Hepatocyte (in vitro differentiated cells): ENCODE results near the gene C1QTNF3. TPM values are rescaled to one million over a fixed set of nuclear protein-coding genes. Genes with fewer than 3 reads are reported as not detected.
A peak's percentile ranks its signal among the peaks of the same experiment; 100 is the strongest.

ENCODE experiments used
- DNase-seq: peaks from one replicate; pipeline ENCODE4 v3.0.0-alpha.2; 2016; ENCODE audit warnings: low spot score
- H2AFZ ChIP-seq: fragments of 200-600 bp; sonication (generic); 2 replicates; pipeline ENCODE4 v1.6.0; 2016; ENCODE audit warnings: antibody characterized with exemption, mild to moderate bottlenecking
- H3K27ac ChIP-seq: fragments of 200-600 bp; sonication (generic); 2 replicates; pipeline ENCODE4 v1.5.1; 2016; ENCODE audit warnings: mild to moderate bottlenecking
- H3K27me3 ChIP-seq: fragments of 200-600 bp; sonication (generic); 2 replicates; pipeline ENCODE4 v1.6.1; 2016
- H3K36me3 ChIP-seq: fragments of 200-600 bp; sonication (generic); replicated peaks from 2 replicates; pipeline ENCODE4 v1.5.1; 2016; ENCODE audit warnings: low read depth; ENCODE audit not compliant: insufficient read depth
- H3K4me1 ChIP-seq: fragments of 200-600 bp; sonication (generic); 2 replicates; pipeline ENCODE4 v1.5.1; 2016; ENCODE audit warnings: mild to moderate bottlenecking, moderate library complexity; ENCODE audit not compliant: insufficient read depth
- H3K4me2 ChIP-seq: fragments of 200-600 bp; sonication (generic); 2 replicates; pipeline ENCODE4 v1.6.0; 2016
- H3K4me3 ChIP-seq: fragments of 200-600 bp; sonication (generic); 2 replicates; pipeline ENCODE4 v1.5.1; 2016; ENCODE audit warnings: mild to moderate bottlenecking
- H3K79me2 ChIP-seq: fragments of 200-600 bp; sonication (generic); 2 replicates; pipeline ENCODE4 v1.6.0; 2017; ENCODE audit warnings: mild to moderate bottlenecking
- H3K9me2 ChIP-seq: fragments of 200-600 bp; sonication (generic); replicated peaks from 2 replicates; pipeline ENCODE4 v1.6.0; 2017; ENCODE audit warnings: mild to moderate bottlenecking; ENCODE audit not compliant: insufficient read depth
- H3K9me3 ChIP-seq: fragments of 200-600 bp; sonication (generic); 2 replicates; pipeline ENCODE4 v1.5.1; 2016; ENCODE audit warnings: low read depth, mild to moderate bottlenecking
- H4K20me1 ChIP-seq: fragments of 200-600 bp; sonication (generic); 2 replicates; pipeline ENCODE4 v1.6.0; 2016; ENCODE audit warnings: mild to moderate bottlenecking; ENCODE audit not compliant: insufficient read depth, poor library complexity, severe bottlenecking
- CTCF ChIP-seq: fragments of 200-600 bp; sonication (generic); IDR thresholded peaks from 2 replicates; pipeline ENCODE4 v1.5.1; 2016; ENCODE audit warnings: antibody characterized with exemption, mild to moderate bottlenecking; ENCODE audit not compliant: poor library complexity
- EZH2 ChIP-seq: fragments of 200-600 bp; sonication (generic); IDR thresholded peaks from 2 replicates; pipeline ENCODE4 v1.6.1; 2016; ENCODE audit warnings: antibody characterized with exemption, mild to moderate bottlenecking, borderline replicate concordance
- EZH2phosphoT487 ChIP-seq: fragments of 200-600 bp; sonication (generic); IDR thresholded peaks from one replicate; pipeline ENCODE4 v1.6.1; 2018; ENCODE audit warnings: antibody characterized with exemption, mild to moderate bottlenecking, low read depth, moderate library complexity; ENCODE audit not compliant: unreplicated experiment, severe bottlenecking
- WGBS: methylation state at CpG from one replicate; pipeline ENCODE4 v1.1.6; 2016; ENCODE audit warnings: low lambda C conversion rate; ENCODE audit errors: missing lambda C conversion rate; 5-methylcytosine and 5-hydroxymethylcytosine counted together
- polyA plus RNA-seq: library from polyadenylated mRNA; unstranded; fragments of >200 nt; fragmentation: Nextera tagmentation; extraction: Ambion mirVana; gene quantifications from 2 replicates; pipeline ENCODE4 v1.2.1, GENCODE V29; 2016
- total RNA-seq: library from RNA; depleted of rRNA; stranded (reverse); fragments of >200 nt; gene quantifications from 2 replicates; pipeline ENCODE4 v1.2.3, GENCODE V29; 2014

The C1QTNF3 gene
- total and polyA plus RNA-seq, 2 experiments from 2014 or later: 2.7 to 7.4 TPM

- TF ChIP-seq EZH2: no peak
- no peak for TF ChIP-seq CTCF
- TF ChIP-seq EZH2phosphoT487: no peak
- H3K79me2 ChIP-seq: peaks cover 42% of the 10 kb centered on the region
- H3K27me3 ChIP-seq: no peaks in the 10 kb centered on the region
- WGBS: 13% methylated on average over 11 of the region's 11 CpGs
- H4K20me1 ChIP-seq: no peaks in the 10 kb centered on the region
- H3K27ac ChIP-seq: peak overlapping the region; percentile 94
- peak overlapping the region; percentile 91 for H3K4me2 ChIP-seq
- no peaks in the 10 kb centered on the region for H3K36me3 ChIP-seq
- peak overlapping the region; percentile 95 for H2AFZ ChIP-seq
- peak overlapping the region; percentile 75 for H3K4me3 ChIP-seq
- no peaks in the 10 kb centered on the region for H3K9me3 ChIP-seq
- no peak for DNase-seq
- no peaks in the 10 kb centered on the region for H3K9me2 ChIP-seq
- peaks cover 27% of the 10 kb centered on the region for H3K4me1 ChIP-seq
Measured at GRCh38 chr5:34007201-34007620, 35.8 kb downstream of the C1QTNF3 start.

GRCh38 chr5:34005681-34006080 is 37.3 kb downstream of the C1QTNF3 start:
- no peaks in the 10 kb centered on the region for H3K9me2 ChIP-seq
- no peaks in the 10 kb centered on the region for H4K20me1 ChIP-seq
- H3K9me3 ChIP-seq: no peaks in the 10 kb centered on the region
- peak overlapping the region; percentile 91 for H3K4me2 ChIP-seq
- H3K27ac ChIP-seq: no peak overlapping the region
- peaks cover 42% of the 10 kb centered on the region for H3K79me2 ChIP-seq
- H3K36me3 ChIP-seq: no peaks in the 10 kb centered on the region
- no peaks in the 10 kb centered on the region for H3K27me3 ChIP-seq
- H2AFZ ChIP-seq: no peak overlapping the region
- TF ChIP-seq EZH2phosphoT487: no peak
- TF ChIP-seq EZH2: no peak
- no peak for TF ChIP-seq CTCF
- no peak overlapping the region for H3K4me3 ChIP-seq
- H3K4me1 ChIP-seq: peaks cover 27% of the 10 kb centered on the region
- 80% methylated on average over 4 of the region's 4 CpGs for WGBS
- DNase-seq: no peak

GRCh38 chr5:34005211-34005610 is 37.8 kb downstream of the C1QTNF3 start:
- Histone ChIP-seq H3K4me1 (peaks cover 29% of the 10 kb centered on the region), H3K27me3 (no peaks in the 10 kb centered on the region), H4K20me1 (no peaks in the 10 kb centered on the region), H3K9me2 (no peaks in the 10 kb centered on the region), H3K36me3 (no peaks in the 10 kb centered on the region), H3K27ac (no peak overlapping the region), H3K4me2 (peak overlapping the region; percentile 91), H3K4me3 (no peak overlapping the region), H2AFZ (no peak overlapping the region), H3K79me2 (peaks cover 42% of the 10 kb centered on the region), H3K9me3 (no peaks in the 10 kb centered on the region)
- TF ChIP-seq CTCF (no peak), EZH2 (no peak), EZH2phosphoT487 (no peak)
- WGBS: 77% methylated on average over 4 of the region's 4 CpGs
- no peak for DNase-seq

- Histone ChIP-seq H3K9me2 (no peaks in the 10 kb centered on the region), H3K4me1 (peaks cover 20% of the 10 kb centered on the region), H3K9me3 (no peaks in the 10 kb centered on the region), H3K36me3 (no peaks in the 10 kb centered on the region), H3K27ac (no peak overlapping the region), H2AFZ (no peak overlapping the region), H3K27me3 (no peaks in the 10 kb centered on the region), H4K20me1 (no peaks in the 10 kb centered on the region), H3K4me3 (no peak overlapping the region), H3K79me2 (peaks cover 44% of the 10 kb centered on the region), H3K4me2 (no peak overlapping the region)
- no peak for DNase-seq
- no peak for TF ChIP-seq EZH2phosphoT487
- TF ChIP-seq CTCF: no peak
- no peak for TF ChIP-seq EZH2
- 77% methylated on average over 4 of the region's 4 CpGs for WGBS
Measured at GRCh38 chr5:34003941-34004340, 39.1 kb downstream of the C1QTNF3 start.
